GM21447 (cell line): Measurements from ENCODE around the gene TPBG.

Experiments
- ATAC-seq: cut with Tn5 transposase; IDR thresholded peaks from one replicate; pipeline ENCODE4 v1.9.1; 2021; ENCODE audit not compliant: unreplicated experiment

TPBG gene, protein sequence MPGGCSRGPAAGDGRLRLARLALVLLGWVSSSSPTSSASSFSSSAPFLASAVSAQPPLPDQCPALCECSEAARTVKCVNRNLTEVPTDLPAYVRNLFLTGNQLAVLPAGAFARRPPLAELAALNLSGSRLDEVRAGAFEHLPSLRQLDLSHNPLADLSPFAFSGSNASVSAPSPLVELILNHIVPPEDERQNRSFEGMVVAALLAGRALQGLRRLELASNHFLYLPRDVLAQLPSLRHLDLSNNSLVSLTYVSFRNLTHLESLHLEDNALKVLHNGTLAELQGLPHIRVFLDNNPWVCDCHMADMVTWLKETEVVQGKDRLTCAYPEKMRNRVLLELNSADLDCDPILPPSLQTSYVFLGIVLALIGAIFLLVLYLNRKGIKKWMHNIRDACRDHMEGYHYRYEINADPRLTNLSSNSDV

GRCh38 chr6:82363428-82364086 lies at the start of gene TPBG:
TSS of gene TPBG (plus strand) at chr6:82363817. CDS start at chr6:82364962, 1,145 bp downstream.
- ATAC-seq, result peak; percentile 51

DNA sequence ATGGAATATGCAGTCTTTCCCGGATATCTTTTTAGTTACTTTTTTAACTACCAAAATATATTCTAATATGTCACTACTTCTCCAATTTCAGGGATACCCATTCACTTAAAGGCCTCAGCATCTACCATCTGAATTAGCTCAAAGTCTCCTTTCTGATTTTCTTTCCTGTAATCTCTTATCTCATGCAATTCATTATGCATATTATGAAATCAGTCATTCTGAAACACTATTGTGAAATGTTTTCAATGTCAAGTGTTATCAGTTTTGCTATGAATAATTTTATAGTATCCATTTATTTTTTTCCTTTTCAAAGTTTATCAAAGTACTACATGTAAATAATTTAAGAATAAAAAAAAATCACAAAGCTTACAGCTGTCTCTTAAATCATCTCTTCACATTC lies 41.2 kb upstream of the TPBG start:
- ATAC-seq, result no peak

DNA sequence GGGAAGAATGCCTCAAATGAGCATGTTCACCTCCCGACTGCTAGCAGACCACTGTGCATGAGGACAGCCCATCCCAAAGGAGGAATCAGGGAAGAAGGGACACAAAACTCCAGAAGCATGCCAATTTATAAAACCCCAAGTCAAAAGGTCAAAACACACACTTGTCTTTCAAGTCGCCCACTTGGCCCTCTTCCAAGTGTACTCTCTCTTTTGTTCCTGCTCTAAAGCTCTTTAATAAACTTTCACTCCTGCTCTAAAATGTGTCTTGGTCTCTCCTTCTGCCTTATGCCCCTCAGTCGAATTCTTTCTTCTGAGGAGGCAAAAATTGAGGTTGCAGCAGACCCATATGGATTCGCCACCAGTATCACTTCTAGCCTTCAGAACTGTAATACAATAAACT lies 33.9 kb upstream of the TPBG start:
- no peak for ATAC-seq

DNA sequence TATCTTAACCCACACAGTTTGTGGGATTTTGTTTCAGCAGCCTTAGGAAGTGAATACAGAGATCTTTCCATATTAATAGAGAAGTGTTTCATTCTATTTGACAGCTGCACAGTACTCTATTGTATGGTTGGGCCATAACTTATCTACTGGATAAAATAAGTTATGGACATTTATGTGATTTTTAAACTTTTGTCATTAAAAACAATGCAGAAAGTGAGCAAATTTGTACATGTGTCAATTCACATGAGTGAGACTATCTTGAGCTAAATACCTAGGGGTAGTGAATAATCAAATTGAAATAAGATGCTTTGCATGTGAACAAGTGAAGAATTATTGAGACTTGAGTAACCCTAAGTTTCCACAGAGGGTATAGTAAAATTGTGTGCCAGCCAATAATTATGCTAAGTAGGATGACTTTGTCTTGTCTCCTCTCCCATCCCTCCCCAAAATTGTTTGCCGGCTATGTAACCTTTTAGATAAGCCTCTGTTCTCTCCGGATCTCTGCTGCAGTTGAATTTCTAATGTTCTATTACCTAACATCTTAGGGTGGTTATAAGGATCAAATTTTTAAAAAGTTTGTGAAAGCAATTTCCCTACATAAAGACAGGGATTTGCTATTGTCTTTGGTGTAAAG lies 33.3 kb upstream of the TPBG start:
- no peak for ATAC-seq

- ATAC-seq, result no peak
Observed at GRCh38 chr6:82331031-82331773, 32.4 kb upstream of the TPBG start.

- no peak for ATAC-seq
Observed at GRCh38 chr6:82333781-82334180, 29.8 kb upstream of the TPBG start.

GRCh38 chr6:82337688-82338257 lies 25.8 kb upstream of the TPBG start:
- no peak for ATAC-seq

DNA sequence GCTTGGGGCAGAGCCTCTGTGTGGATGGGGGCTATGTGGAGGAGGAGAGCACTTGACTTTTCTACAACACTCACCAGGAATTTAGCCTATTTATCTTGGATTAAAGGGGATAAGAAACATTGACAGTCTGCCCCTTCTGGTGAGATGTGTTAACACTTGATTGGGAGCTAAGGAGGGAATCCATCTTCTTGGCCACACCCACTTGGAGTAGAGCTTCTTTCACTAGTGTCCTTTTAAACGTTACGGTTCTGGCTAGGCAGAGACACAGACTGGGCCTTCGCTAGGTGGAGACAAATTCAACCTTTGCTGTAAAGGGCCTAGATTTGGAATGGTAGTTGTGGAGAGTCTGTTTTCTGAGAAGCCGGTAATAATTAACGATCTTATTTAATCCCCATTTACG lies 15.5 kb upstream of the TPBG start:
- ATAC-seq, result no peak

- ATAC-seq, result no peak
Observed at GRCh38 chr6:82353848-82354247, 9.8 kb upstream of the TPBG start.

- no peak for ATAC-seq
Observed at GRCh38 chr6:82360552-82360951, 3.1 kb upstream of the TPBG start.

- no peak for ATAC-seq
Observed at GRCh38 chr6:82361631-82362030, 2.0 kb upstream of the TPBG start.

DNA sequence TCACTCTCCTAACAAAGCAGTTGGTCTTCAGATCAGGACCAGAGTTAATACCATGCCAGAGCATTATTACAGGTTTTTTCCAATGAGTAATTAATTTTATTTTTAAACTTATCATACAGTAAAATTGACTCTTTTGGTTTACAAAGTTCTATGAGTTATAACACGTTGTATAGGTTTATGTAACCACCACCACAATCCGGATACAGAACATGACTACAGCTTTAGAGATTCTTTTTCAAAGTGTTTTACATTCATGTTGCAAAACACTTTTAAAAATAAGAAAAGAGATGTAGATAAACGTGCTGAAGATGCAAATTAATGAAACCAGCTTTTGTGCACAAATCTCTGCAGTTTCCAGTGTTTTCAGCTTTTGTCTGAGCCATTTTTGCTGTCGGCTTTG lies 1.5 kb upstream of the TPBG start:
- no peak for ATAC-seq

GRCh38 chr6:82362878-82363427 lies 664 bp upstream of the TPBG start:
- ATAC-seq, result no peak

DNA sequence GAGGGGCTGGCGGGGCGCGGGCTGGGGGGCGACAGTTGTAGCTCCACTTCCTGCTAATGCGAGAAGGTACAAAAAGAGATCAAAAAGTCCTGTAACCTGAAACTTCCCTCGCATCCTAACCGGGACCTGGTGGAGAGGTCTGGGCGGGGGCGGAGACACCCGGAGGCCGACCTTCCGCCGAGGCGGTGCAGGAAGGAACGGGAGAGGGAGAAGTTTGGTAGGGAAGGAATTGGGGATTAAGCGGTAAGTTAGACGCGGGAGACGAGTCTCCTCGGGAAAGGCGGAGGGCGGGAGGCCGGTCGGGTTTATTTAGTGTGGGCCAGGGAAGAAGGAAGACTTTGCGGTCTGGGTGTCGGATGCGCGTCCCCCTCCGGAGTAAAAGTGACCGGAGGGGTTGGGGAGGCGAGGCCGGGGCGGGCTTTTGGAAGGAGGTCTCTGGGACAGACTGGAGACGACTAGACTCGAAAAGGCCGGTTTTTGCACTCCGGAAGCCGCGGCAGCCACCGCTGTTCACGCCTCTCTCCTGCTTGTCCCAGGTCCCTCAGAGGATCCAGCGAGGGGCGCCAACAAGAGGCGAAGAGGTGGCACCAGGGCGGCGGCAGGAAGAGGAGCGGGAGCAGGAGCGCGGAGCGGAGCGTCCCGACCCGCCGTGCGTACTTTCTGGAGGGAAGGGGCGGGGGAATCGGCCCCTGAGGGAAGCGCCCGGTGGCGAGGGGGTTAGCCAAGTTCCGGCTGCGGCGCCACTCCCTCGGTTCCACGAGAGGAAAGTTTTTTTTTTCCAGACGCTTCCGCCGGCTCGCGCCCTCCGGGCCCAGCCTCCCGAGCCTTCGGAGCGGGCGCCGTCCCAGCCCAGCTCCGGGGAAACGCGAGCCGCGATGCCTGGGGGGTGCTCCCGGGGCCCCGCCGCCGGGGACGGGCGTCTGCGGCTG lies 734 bp downstream of the TPBG start:
- peak; percentile 32 for ATAC-seq

DNA sequence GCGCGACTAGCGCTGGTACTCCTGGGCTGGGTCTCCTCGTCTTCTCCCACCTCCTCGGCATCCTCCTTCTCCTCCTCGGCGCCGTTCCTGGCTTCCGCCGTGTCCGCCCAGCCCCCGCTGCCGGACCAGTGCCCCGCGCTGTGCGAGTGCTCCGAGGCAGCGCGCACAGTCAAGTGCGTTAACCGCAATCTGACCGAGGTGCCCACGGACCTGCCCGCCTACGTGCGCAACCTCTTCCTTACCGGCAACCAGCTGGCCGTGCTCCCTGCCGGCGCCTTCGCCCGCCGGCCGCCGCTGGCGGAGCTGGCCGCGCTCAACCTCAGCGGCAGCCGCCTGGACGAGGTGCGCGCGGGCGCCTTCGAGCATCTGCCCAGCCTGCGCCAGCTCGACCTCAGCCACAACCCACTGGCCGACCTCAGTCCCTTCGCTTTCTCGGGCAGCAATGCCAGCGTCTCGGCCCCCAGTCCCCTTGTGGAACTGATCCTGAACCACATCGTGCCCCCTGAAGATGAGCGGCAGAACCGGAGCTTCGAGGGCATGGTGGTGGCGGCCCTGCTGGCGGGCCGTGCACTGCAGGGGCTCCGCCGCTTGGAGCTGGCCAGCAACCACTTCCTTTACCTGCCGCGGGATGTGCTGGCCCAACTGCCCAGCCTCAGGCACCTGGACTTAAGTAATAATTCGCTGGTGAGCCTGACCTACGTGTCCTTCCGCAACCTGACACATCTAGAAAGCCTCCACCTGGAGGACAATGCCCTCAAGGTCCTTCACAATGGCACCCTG lies 1.6 kb downstream of the TPBG start:
- peak; percentile 17 for ATAC-seq

DNA sequence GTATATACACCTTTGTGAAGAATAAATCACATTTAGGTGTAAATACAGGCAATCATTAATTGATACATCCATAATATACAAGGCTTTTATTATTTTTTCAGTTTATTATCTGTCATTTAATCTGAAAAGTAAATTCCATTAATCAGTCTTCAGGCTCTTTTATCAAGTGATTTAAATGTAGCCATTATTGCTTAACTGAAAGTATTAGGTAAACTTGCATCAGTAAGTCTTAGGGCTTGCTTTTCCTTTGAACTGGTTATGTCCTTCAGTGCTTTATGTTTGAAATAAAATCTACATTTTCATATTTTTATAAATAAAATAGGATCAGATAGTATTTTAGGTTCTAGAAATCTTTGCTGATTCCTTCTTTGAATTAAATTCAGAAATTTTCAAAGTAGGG lies 4.1 kb downstream of the TPBG start:
- ATAC-seq, result no peak

DNA sequence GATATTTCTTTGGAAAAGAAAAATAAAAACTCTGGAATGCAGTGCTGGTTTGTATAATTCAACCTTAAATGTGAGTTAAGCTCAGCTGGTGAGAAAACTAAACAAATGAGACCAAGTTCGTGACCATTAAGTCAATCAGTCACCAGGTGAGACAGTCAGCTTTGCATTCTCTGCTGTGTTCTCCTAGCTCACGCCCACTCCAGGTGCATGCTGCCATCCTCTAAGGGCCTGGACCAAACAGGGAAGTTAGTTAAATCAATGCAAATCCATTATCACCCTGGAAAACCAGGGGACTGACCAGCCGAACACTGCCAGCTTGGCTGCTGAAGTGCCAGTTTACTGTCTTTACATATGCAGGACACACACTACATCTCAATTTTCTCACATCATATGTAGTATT lies 7.2 kb downstream of the TPBG start:
- no peak for ATAC-seq

DNA sequence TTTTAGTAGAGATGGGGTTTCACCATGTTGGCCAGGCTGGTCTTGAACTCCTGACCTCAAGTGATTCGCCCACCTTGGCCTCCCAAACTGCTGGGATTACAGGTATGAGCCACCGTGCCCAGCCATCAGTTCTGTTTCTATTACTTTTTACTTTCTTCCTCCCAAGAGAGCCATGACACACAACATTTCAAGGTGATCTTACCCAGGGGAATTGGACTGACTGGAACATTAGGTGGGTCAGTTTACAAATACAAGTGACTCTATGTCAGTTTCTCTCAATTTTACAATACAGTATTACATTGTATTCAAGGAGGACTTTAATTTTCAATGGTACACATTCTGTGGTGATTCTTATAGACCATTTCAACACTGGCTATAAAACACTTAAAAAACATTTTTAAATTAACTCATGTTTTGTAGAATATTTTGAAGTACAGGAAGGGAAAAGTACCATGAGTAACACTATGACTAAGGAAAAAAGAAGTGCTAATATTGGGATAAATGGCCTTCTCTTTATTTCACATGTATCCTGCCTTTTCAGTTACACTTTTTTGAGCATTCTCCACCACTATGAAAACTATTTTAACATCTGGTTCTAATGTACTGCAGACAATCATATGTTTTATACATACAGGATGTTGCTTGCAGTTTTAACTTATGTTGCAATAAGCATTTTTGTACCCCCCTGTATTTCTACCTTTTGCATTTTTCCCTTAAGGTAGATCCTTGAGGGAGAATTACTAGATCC lies 8.4 kb downstream of the TPBG start:
- no peak for ATAC-seq
